NK-92 (cell line): Measurements from ENCODE around the gene B4GALNT1.
"Not testable (repeated sequence)": the region's sequence is repeated elsewhere in the genome, so short reads cannot be mapped to it uniquely, and the experiment has no call there.

Source experiments
- DNase-seq: peaks from one replicate; lab custom pipeline; 2025; ENCODE audit not compliant: unreplicated experiment; lab: John Stamatoyannopoulos, UW

The B4GALNT1 gene

DNA sequence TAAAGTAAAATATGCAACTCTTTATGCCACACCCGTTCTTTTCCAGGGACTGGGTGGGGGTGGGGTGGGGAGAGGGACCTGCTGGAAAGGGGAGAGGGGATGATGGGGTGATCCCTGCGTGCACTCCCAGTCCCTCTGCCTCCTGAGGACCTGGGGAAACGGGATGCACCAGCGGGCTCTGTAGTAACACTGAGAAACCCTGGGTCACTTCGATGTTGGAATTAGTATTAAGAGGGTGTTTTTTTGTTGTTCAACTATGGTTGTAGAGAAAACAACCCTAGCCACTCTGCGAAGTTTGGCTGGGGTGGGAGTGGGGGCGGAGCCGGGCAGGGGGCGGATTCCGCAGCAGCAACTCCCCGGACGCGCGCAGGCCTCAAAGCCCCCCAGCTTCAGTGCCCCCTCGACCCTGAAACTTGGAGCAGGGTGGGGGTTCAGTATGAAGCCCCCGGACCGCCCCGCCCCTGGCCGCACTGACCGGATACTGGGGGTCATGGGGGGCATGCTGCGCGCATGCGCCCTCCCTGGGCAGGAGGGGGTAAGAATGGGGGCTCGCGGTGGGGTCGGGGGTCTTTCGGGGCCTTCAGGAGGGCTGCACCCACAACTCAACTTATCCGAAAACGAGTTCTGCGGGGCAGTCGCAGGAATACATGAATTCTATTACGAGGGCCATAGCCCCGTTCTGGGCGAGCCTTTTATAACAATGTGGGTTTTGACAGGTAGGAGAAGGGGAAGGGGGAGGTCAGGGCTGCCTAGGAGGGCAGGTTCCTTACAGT is 23.0 kb downstream of the B4GALNT1 start:
- DNase-seq = no peak

- no peak for DNase-seq
Observed at GRCh38 chr12:57609101-57609780, 23.8 kb downstream of the B4GALNT1 start.

DNA sequence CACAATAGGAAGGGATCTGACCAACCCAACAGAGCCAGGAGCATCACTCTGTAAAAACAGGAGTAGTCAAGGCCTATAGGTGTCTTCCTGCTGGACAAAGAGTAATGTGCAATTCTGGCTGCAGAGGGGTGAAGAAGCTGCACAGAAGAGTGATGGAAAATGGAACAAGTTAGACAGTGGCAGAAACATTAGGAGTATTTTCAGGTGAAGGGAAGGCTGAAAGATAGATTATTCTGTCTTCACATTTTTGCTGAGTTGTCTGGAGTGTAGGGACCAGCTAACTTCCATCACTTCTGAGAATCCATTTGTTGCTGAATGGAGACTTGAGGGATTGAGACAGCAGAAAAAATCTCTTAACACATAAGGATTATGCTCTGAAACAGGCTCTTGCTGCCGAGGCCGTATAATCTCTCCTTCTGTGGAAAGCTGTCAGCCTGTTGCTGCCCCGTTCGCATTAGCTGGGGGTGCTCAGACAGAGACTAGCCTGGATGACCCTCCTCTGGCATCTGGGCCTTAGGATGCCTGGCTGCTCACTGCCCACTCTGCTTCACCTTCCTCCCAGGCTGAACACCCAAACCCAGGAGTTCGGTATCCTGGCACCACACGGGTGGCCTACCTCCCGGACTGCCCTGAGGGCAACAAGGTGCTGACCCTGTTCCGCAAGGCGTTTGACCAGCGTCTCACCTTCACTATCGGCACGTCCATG is 24.9 kb downstream of the B4GALNT1 start:
- no peak for DNase-seq

DNA sequence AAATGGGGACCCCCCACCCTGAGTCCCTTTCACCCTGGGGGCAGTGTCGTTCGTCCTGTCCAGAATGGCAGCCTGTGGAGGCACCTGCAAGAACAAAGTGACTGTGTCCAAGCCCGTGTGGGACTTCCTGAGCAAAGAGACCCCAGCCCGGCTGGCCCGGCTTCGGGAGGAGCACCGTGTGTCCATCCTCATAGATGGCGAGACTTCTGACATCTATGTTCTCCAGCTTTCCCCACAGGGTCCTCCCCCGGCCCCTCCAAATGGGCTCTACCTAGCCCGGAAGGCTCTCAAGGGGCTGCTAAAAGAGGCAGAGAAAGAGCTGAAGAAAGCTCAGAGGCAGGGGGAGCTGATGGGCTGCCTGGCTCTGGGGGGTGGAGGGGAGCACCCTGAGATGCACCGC is 26.2 kb downstream of the B4GALNT1 start:
- no peak for DNase-seq

- no peak for DNase-seq
Observed at GRCh38 chr12:57606399-57606798, 26.6 kb downstream of the B4GALNT1 start.

GRCh38 chr12:57605811-57606311 is 27.1 kb downstream of the B4GALNT1 start:
- DNase-seq = no peak

DNA sequence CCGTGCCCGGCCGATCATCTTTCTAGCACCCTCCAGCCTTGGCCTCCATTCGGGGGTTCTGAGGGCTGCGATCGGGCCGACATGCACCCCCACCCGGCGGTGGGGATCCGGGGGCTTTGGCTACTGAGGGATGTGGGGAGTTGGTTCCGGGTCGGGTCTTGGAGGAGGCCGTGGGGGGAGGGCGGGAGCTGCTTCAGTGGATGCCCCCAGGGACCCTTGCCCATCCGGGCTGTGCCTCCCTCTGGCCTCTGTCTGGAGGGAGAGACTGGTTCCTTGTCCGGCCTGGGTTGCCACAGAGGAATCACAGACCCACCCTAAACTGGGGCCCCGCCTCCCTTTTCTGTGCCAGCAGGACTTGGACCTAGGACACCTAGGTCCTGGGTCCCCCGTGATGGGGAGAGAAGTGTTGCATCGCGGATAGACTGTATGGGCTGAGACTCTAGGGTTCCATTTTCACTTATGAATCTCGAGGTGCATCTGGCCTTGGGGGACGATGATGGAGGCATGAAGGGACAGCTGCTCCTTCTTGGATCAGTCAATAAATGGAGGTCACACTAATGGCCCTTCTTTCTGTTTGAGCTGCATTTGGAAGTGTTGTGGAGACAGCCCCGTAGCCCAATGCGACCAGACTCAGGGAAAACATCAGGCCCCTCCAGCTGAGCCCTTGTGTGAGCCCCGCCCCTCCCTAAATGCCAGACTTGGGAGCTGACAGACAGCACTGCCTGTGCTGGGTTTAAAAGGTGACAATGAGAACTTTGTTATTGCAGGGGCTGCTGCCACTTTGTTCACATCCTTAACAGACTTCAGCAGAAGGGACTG is 27.8 kb downstream of the B4GALNT1 start:
- no peak for DNase-seq

DNA sequence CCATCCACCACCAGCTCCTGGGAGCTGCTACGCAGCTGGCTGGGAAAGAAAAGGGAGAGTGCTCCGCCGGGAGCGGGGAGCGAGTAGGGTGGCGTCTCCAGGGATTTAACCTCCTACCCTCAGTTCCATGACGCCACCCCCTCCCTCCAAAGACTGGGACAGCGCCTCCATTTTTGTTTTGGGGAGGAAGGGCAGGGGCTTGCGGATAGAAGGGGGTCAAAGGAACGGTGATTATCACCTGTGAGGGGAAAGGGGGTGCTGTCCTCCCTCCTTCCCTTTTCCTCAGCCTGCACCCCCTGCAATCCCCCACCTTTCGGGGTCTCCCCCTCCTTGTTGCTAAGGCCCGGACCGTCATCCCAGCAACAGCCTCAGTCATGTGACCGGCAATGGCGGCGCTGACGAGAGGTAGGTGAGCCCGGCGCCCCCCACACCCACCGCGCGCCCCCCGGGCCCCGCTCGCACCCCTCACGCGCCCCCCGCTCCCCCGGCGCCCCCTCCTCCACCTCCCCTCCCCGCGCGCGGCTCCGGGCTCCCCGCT is 28.5 kb downstream of the B4GALNT1 start, which contains the start of gene DTX3:
Gene DTX3 (plus strand): TSS at position 371 of the 538 bp plus-strand sequence. CDS start 1,694 bp downstream, outside the sequence.
- no peak for DNase-seq

DNA sequence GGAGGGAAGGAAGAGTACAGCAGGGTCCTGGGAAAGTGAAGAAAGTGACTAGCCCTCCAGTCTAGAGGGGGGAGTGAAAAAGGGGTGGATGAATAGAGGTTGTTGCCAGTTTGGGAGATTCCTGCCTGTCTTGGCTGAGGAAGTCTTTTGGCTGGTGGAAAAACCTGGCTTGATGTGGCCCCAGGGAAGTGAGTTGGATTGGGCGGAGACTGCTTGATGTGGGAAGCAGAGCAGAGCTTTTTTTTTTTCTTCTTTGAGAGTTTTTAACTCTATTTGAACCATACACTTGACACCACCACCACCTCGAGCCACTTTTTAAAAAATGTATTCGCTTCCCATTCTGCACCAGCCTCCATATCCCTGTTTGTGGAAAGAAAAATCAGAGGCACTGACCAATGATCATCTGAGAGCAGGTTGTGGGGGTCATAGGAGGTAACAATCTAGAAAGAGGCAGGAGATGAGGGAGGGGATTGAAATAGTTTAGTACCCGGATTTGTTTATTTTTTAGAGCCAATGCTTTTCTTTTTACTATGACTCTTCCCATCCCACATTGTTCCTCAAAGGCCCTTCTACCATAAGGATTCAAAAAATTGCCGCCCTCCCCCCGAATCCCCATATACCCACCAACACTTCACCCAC is 29.1 kb downstream of the B4GALNT1 start:
- DNase-seq = no peak

DNA sequence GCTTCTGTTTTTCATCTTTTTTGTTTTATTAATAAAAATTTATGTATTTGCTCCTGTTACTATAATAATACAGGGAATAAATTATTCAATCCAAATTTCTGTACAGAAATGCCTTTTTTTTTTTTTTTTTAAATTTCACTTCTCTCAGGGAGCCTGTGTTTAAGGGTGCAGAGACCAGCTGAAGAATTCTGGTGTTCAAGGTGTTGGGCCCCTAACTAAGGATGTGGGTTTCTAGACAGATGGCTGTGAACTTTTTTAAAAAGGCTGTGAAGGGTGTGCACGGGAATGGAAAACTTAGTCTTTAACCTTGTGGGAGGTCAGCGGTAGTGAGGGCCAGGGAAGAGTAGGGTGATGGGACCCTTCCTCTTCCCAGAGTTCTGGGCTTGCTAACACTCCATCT is 29.7 kb downstream of the B4GALNT1 start:
- DNase-seq = no peak

- DNase-seq = no peak
Observed at GRCh38 chr12:57602544-57602943, 30.5 kb downstream of the B4GALNT1 start.

DNA sequence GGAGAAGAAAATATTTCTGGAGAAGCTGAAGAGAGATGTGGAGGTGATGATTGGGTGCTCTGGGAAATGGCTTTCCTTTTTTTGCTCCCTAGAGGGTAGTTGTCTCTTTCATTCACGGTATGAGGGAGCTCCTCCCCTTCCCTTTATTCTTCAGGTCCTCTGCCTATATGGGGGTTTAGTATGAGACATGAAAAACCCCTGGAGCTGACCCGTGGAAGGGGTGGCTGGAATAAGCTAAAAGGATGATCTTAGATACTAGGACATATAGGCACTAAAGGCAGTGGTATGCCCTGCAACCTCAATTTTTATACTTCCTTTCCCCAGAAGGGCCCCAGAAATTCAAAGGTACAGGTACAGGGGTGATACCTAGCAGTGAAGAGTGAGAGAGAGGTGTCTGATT is 32.6 kb downstream of the B4GALNT1 start:
- DNase-seq = no peak

- no peak for DNase-seq
Observed at GRCh38 chr12:57593187-57593586, 39.8 kb downstream of the B4GALNT1 start.

- DNase-seq = no peak
Observed at GRCh38 chr12:57592551-57593165, 40.3 kb downstream of the B4GALNT1 start.

DNA sequence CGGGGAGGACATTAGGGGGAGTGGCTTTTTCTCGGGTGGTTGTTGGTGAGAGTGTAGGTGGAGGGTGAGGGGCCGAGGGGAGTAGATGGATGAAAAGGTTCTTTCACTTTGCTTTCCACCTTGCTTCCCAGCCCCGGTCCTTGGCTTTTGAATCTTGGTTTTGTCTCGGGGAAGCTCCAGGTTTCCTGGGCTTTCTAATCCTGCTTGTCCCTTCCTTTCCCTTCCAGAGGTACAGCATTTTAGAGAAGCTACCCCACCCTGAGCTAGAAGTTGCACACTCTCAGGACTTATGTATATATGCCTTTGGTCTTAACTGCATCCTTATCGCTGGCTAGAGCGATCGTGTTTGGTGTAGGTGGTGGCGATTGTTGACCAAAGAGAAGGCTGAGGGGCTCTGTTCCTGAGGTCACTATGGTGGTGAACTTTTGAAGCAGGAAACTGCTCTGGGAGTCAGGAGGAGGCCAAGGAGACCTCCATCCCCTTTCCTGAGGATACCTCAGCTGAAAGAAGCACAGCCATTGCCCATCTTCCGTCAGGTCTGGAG is 41.1 kb downstream of the B4GALNT1 start:
- DNase-seq = no peak

DNA sequence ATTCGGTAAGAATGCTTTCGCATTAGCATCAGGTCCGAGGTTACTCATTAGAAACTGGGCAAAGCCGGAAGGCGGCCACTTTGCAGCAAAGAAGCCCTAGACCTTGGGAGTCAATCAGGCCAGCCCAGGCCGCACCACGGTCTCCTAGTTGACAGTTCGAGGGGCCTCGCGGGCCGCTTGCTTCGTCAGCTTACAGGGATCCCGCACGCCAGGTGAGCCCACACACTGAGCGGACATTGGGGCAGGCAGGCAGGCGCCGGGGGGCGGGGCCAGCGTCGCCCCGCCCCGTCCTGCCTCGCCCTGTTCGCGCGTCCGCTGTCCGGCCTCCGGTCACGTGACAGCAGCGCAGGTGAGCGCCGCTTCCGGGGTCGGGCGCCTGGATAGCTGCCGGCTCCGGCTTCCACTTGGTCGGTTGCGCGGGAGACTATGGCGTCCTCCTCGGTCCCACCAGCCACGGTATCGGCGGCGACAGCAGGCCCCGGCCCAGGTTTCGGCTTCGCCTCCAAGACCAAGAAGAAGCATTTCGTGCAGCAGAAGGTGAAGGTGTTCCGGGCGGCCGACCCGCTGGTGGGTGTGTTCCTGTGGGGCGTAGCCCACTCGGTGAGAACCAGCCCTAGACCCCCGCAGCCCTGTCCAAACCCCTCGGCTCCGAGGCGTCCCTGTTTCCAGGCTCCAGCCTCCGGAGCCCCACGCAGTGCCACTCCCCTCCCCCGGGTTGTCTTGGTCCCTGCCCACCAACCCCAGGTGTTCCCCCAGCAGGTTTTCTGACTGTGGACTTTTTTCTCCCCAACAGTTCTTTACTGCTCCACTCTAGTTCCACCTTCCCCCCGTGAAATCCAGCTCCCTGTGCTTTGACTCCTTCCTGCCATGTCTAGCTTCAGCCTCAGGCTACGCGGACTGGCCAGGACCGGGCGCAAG is 41.9 kb downstream of the B4GALNT1 start, which contains the start of gene PIP4K2C:
Gene PIP4K2C (plus strand): TSS at position 329 of the 918 bp plus-strand sequence. CDS start 98 bp downstream, at position 427.
- peak; percentile 7 for DNase-seq

GRCh38 chr12:57590479-57590863 is 42.5 kb downstream of the B4GALNT1 start:
- DNase-seq = no peak

- DNase-seq = not testable (repeated sequence)
Observed at GRCh38 chr12:57588951-57589610, 43.9 kb downstream of the B4GALNT1 start.
